ENCODE data around the gene DNAJB1.

Gene DNAJB1

DNA sequence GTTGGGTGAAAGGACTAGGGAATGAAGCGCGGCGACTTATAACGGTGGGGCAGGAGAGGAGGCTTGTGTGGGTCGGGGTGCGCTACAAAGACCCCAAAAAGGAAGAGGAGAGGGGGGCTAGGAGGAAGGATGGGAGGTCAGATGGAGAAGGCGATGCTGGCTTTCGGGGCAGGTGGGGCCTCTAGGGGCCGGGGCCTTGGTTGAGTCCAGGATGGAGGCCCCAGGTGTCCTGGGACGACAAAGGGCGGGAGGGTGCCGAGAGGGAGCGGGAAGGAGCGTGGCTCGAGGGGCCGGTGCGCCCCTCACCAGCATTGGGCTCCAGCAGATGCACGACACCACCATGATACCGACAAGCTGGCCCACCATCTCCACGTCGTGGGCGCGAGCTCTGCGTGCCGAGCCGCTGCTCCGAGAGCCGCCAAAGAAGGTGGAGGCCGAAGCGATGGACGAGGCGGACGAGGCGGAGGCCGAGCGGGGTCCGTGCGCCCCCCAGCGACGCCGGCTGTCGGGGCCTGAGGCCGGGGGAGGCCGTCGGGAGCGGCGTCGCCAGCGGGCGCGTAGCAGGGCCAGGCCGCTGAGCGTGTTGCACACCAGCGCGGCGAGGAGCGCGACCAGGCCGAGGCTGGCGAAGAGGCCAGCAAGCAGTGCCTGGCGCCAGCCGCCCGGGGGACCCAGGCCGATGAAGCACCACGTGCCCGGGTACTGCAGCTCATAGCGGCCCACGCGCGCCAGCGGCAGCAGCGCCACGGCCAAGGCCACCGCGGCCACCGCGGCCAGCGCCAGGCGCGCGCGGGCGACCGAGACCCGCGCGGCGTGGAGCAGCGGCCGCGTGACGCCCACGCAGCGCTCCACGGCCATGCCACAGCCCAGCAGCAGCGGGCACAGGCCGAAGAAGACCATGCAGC is 44.9 kb downstream of the DNAJB1 start:
- Histone ChIP-seq H2BK15ac (ENCODE audit: low read depth, poor library complexity, severe bottlenecking) (no peak overlapping the region), H3K27ac (ENCODE audit: low read length, poor library complexity, severe bottlenecking) (no peak overlapping the region), H3K4me1 (ENCODE audit: control insufficient read depth, insufficient read depth, low read depth, low read length) (peaks cover 46% of the 10 kb centered on the region), H4K91ac (ENCODE audit: low read length) (peak overlapping the region; percentile 35), H2AFZ (ENCODE audit: low read depth, low read length) (no peak overlapping the region), H2BK120ac (ENCODE audit: low read depth, low read length) (no peak overlapping the region), H2AK5ac (ENCODE audit: low read length, severe bottlenecking) (no peak overlapping the region), H4K8ac (ENCODE audit: low read length) (no peak overlapping the region), H2BK12ac (ENCODE audit: low read length in 2 of 2) (peak overlapping the region in 1 of 2 experiments; percentile 12), H3K4me3 (ENCODE audit: insufficient read depth in 1 of 2, low read depth in 1 of 2, low read length in 2 of 2) (no peak overlapping the region), H3K23ac (ENCODE audit: low read length in 2 of 2) (no peak overlapping the region), H3K79me1 (replicated peaks; ENCODE audit: low read length, poor library complexity, severe bottlenecking) (peaks cover 8% of the 10 kb centered on the region), H3K9ac (ENCODE audit: low read length) (no peak overlapping the region), H3K27me3 (ENCODE audit: control insufficient read depth in 1 of 2, insufficient read depth in 1 of 2, low read length in 2 of 2) (peaks cover 0 to 17% of the 10 kb centered on the region in 2 experiments), H3K36me3 (ENCODE audit: control insufficient read depth in 1 of 2, insufficient read depth in 2 of 2, low read depth in 1 of 2, low read length in 2 of 2) (peaks cover 33 to 77% of the 10 kb centered on the region in 2 experiments), H3K4ac (ENCODE audit: low read depth in 1 of 2, low read length in 2 of 2) (no peak overlapping the region), H3K18ac (ENCODE audit: low read depth in 1 of 2, low read length in 2 of 2) (no peak overlapping the region), H2BK5ac (ENCODE audit: low read depth, low read length, poor library complexity, severe bottlenecking) (no peak overlapping the region), H3K14ac (ENCODE audit: low read length in 2 of 2) (no peak overlapping the region), H3K4me2 (ENCODE audit: low read length, poor library complexity, severe bottlenecking) (no peak overlapping the region), H3K9me3 (ENCODE audit: control insufficient read depth, low read length) (no peaks in the 10 kb centered on the region)
- DNase-seq: no peak
- WGBS: 95% methylated on average over 64 of the region's 97 CpGs

- no peak overlapping the region for H3K4me3 ChIP-seq (ENCODE audit: insufficient read depth in 1 of 2, low read depth in 1 of 2, low read length in 2 of 2)
- H4K8ac ChIP-seq (ENCODE audit: low read length): peak overlapping the region; percentile 67
- no peak overlapping the region for H3K9ac ChIP-seq (ENCODE audit: low read length)
- peak overlapping the region; percentile 30 for H3K4me2 ChIP-seq (ENCODE audit: low read length, poor library complexity, severe bottlenecking)
- peak overlapping the region in 1 of 2 experiments; percentile 77 for H3K23ac ChIP-seq (ENCODE audit: low read length in 2 of 2)
- 10% methylated on average over 66 of the region's 66 CpGs for WGBS
- peaks cover 0 to 17% of the 10 kb centered on the region in 2 experiments for H3K27me3 ChIP-seq (ENCODE audit: control insufficient read depth in 1 of 2, insufficient read depth in 1 of 2, low read length in 2 of 2)
- H2BK120ac ChIP-seq (ENCODE audit: low read depth, low read length): no peak overlapping the region
- H2AFZ ChIP-seq (ENCODE audit: low read depth, low read length): peak overlapping the region; percentile 86
- peaks cover 33 to 77% of the 10 kb centered on the region in 2 experiments for H3K36me3 ChIP-seq (ENCODE audit: control insufficient read depth in 1 of 2, insufficient read depth in 2 of 2, low read depth in 1 of 2, low read length in 2 of 2)
- peak; percentile 66 for DNase-seq
- no peak overlapping the region for H2AK5ac ChIP-seq (ENCODE audit: low read length, severe bottlenecking)
- peaks cover 8% of the 10 kb centered on the region for H3K79me1 ChIP-seq (replicated peaks; ENCODE audit: low read length, poor library complexity, severe bottlenecking)
- H2BK5ac ChIP-seq (ENCODE audit: low read depth, low read length, poor library complexity, severe bottlenecking): no peak overlapping the region
- peak overlapping the region; percentile 43 for H4K91ac ChIP-seq (ENCODE audit: low read length)
- H3K14ac ChIP-seq (ENCODE audit: low read length in 2 of 2): no peak overlapping the region
- H3K4me1 ChIP-seq (ENCODE audit: control insufficient read depth, insufficient read depth, low read depth, low read length): peaks cover 39% of the 10 kb centered on the region
- H3K18ac ChIP-seq (ENCODE audit: low read depth in 1 of 2, low read length in 2 of 2): peak overlapping the region; percentile 37 to 68
- no peak overlapping the region for H2BK15ac ChIP-seq (ENCODE audit: low read depth, poor library complexity, severe bottlenecking)
- peak overlapping the region in 1 of 2 experiments; percentile 2 for H3K4ac ChIP-seq (ENCODE audit: low read depth in 1 of 2, low read length in 2 of 2)
- H3K9me3 ChIP-seq (ENCODE audit: control insufficient read depth, low read length): no peaks in the 10 kb centered on the region
- no peak overlapping the region for H3K27ac ChIP-seq (ENCODE audit: low read length, poor library complexity, severe bottlenecking)
- peak overlapping the region in 1 of 2 experiments; percentile 1 for H2BK12ac ChIP-seq (ENCODE audit: low read length in 2 of 2)
Observed at GRCh38 chr19:14472202-14472938, 45.8 kb downstream of the DNAJB1 start.

DNA sequence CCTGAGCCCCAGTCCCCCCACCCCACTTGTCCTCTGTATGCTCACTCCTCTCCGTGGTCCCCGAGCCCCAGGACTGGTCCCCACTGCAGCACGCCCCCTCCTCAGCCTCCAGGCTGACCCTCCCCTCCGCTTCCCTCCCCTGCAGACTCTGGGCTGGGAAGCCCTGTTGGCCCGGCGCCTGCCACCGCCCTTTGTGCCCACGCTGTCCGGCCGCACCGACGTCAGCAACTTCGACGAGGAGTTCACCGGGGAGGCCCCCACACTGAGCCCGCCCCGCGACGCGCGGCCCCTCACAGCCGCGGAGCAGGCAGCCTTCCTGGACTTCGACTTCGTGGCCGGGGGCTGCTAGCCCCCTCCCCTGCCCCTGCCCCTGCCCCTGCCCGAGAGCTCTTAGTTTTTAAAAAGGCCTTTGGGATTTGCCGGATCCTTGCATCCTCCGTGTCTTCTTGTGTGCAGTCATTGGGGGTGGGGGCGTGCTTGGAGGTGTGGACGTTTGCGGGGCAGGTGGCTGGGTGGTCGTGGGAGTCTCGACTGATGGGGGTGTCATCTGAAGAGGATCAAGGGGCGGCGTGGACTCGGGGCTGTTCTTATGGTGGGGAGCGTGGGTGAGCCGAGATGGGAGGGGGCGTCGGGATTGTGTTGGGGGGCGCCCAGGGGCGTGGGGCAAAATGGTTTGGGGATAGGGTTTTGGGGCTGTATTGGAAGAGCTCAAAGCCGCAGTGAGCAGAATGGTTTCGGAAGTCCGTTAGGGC is 46.6 kb downstream of the DNAJB1 start:
- peaks cover 31% of the 10 kb centered on the region for H3K4me1 ChIP-seq (ENCODE audit: control insufficient read depth, insufficient read depth, low read depth, low read length)
- H3K9ac ChIP-seq (ENCODE audit: low read length): no peak overlapping the region
- H2BK120ac ChIP-seq (ENCODE audit: low read depth, low read length): no peak overlapping the region
- H3K4ac ChIP-seq (ENCODE audit: low read depth in 1 of 2, low read length in 2 of 2): no peak overlapping the region
- H3K36me3 ChIP-seq (ENCODE audit: control insufficient read depth in 1 of 2, insufficient read depth in 2 of 2, low read depth in 1 of 2, low read length in 2 of 2): peaks cover 35 to 77% of the 10 kb centered on the region in 2 experiments
- H4K91ac ChIP-seq (ENCODE audit: low read length): no peak overlapping the region
- H3K27ac ChIP-seq (ENCODE audit: low read length, poor library complexity, severe bottlenecking): no peak overlapping the region
- H2AK5ac ChIP-seq (ENCODE audit: low read length, severe bottlenecking): no peak overlapping the region
- no peaks in the 10 kb centered on the region for H3K9me3 ChIP-seq (ENCODE audit: control insufficient read depth, low read length)
- H3K4me3 ChIP-seq (ENCODE audit: insufficient read depth in 1 of 2, low read depth in 1 of 2, low read length in 2 of 2): no peak overlapping the region
- H2BK15ac ChIP-seq (ENCODE audit: low read depth, poor library complexity, severe bottlenecking): no peak overlapping the region
- H2BK12ac ChIP-seq (ENCODE audit: low read length in 2 of 2): no peak overlapping the region
- no peak overlapping the region for H2BK5ac ChIP-seq (ENCODE audit: low read depth, low read length, poor library complexity, severe bottlenecking)
- WGBS: 90% methylated on average over 43 of the region's 46 CpGs
- no peak overlapping the region for H3K14ac ChIP-seq (ENCODE audit: low read length in 2 of 2)
- no peak overlapping the region for H3K23ac ChIP-seq (ENCODE audit: low read length in 2 of 2)
- H2AFZ ChIP-seq (ENCODE audit: low read depth, low read length): no peak overlapping the region
- no peak overlapping the region for H3K4me2 ChIP-seq (ENCODE audit: low read length, poor library complexity, severe bottlenecking)
- H4K8ac ChIP-seq (ENCODE audit: low read length): peak overlapping the region; percentile 4
- H3K79me1 ChIP-seq (replicated peaks; ENCODE audit: low read length, poor library complexity, severe bottlenecking): peaks cover 5% of the 10 kb centered on the region
- H3K27me3 ChIP-seq (ENCODE audit: control insufficient read depth in 1 of 2, insufficient read depth in 1 of 2, low read length in 2 of 2): peaks cover 0 to 17% of the 10 kb centered on the region in 2 experiments
- no peak for DNase-seq
- no peak overlapping the region for H3K18ac ChIP-seq (ENCODE audit: low read depth in 1 of 2, low read length in 2 of 2)
